GM18873 (cell line): ENCODE data around the gene ELFN1.

Experiments used
- ATAC-seq: cut with Tn5 transposase; IDR thresholded peaks from one replicate; pipeline ENCODE4 v1.9.1; 2021; ENCODE audit warnings: mild to moderate bottlenecking, moderate library complexity, moderate number of reproducible peaks; ENCODE audit not compliant: unreplicated experiment, low FRiP score

ELFN1 gene

GRCh38 chr7:1669954-1670893 is at the start of gene ELFN1:
ELFN1 (plus strand) TSS chr7:1670277; CDS start chr7:1744597, 74,320 bp downstream.
- no peak for ATAC-seq

DNA sequence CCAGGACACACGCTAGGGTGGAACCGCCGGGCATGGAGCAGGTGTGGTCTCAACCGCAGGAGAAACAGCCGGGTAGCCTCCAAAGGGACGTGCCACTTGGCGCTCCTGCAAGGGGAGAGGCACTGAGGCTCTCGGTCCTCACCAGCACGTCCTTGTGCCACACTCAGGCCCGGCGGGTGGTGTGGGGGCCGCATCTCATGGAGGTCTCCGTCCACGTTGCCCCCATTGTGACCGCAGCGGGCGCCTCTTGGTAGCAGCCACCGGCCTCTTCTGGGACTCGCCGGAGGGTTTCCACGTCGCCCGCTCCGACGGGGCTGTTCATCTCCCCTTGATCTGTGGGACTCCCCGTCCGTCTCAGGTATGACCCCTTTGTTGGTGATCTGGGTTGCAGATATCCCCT is 49.2 kb upstream of the ELFN1 start:
- ATAC-seq: no peak

- no peak for ATAC-seq
These were observed 48.4 kb upstream of the ELFN1 start for GRCh38 chr7:1621718-1622117.

- no peak for ATAC-seq
These were observed 47.6 kb upstream of the ELFN1 start for GRCh38 chr7:1622441-1622840.

DNA sequence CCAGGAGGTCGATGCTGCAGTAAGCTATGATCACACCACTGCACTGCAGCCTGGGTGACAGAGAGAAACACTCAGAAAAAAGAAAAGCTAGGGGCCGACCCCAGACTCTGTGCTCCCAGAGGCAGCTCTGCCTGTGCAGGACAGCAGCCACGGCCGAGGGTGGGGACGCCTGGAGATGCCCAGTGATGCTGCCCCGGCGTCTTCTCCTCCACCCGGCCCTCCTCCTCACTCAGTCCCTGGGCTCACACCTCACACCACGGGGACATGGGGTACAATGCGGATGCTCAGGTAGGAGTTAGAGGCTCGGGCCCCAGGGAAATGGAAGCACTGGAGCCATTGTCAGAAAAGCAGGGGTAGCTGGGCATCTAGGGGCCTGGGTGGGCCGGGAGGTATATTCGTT is 46.3 kb upstream of the ELFN1 start:
- ATAC-seq: no peak

DNA sequence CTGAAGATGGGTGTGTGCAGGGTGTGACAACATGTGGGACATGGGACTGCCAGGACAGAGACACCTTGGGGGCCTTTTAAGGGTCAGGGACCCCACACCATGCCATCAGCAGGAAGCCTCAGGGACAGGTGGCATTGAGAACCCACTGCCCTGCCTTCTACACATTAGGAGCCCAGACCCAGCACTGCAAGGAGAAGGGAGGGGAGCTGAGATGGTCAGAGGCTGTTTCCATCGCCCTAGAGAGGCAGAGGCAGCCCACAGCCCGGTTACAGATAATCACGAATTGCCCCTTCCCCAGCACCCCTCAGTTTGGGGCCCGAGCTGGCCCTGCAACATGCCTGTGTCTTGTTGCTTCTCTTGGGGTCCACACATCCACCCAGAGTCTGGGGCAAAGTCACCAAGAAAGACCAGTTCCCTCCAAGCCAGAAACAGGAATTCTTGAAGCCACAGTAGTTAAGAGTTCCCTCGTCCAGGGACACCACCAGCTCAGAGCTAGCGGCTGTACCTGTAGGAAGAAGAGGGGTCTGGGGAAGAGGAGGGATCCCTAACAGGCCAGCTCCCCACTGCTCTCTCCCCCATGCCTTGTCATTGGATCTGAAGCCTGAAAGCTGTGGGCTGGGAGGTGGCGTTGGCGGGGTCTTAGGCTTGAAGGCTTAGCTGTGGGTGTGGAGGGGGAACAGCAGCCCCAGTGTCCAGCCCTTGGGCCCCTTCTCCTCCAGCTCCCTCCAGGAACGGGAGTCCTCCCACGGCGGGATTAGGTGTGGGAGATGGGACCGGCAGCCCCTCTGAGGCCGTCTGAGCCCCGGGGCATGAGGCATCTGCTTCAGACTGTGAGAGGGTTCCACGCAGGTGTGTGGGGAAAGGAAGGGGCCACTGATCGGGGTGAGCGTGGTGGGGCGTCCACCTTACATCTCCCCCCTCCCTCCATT is 44.8 kb upstream of the ELFN1 start:
- no peak for ATAC-seq

DNA sequence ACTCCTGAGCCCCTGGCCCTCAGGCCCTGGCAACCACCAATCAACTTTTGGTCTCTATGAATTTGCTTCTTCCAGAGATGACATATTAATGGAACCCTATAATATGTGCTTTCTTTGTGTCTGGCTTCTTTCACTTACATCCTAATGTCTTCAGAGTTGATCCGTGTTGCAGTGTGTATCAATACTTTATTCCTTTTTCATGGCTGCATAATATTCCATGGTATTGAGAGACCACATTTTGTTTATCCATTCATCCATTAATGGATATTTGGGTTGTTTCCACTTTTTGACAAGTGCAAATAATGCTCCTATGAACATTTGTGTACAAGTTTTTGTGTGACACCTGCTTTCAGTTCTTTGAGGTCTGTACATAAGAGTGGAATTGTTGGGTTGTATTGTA is 43.3 kb upstream of the ELFN1 start:
- no peak for ATAC-seq

GRCh38 chr7:1630700-1631336 is 39.3 kb upstream of the ELFN1 start:
- ATAC-seq: no peak

DNA sequence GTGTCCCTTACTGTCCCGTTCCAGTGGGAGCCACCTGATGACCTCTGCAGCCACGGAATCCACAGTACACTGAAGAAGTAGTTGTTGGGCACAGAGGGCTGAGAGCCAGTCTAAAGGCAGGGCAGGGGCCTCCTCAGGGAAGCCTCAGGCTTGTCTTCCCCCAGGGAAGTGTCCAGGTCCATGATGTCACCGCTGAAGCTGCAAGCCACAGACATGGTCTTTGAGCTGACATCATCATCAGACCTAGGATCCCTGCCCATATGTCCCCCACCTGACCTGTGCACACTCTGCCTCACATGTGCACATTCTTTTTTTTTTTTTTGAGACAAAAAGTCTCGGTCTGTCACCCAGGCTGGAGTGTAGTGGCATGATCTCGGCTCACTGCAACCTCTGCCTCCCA is 38.4 kb upstream of the ELFN1 start:
- no peak for ATAC-seq

- no peak for ATAC-seq
These were observed 37.6 kb upstream of the ELFN1 start for GRCh38 chr7:1632506-1632905.

GRCh38 chr7:1632916-1633785 is 36.9 kb upstream of the ELFN1 start:
- ATAC-seq: no peak

- ATAC-seq: no peak
These were observed 34.7 kb upstream of the ELFN1 start for GRCh38 chr7:1635401-1635800.

DNA sequence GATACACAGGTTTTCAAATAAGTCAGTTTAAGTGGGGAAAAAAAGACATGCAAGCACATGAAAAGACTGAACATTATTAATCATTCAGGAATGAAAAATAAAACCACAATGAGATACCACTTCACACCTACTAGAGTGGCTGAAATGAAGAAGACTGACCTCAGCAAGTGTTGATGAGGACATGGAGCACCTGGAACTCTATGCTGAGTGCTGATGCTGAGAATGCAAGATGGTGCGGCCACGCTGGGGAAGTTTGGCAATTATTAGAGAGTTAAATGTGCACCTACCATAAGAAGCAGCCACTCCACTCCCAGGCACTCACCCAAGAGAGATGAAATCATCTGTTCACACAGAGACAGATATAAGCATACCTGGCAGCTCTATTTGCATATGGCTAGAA is 32.9 kb upstream of the ELFN1 start:
- no peak for ATAC-seq

DNA sequence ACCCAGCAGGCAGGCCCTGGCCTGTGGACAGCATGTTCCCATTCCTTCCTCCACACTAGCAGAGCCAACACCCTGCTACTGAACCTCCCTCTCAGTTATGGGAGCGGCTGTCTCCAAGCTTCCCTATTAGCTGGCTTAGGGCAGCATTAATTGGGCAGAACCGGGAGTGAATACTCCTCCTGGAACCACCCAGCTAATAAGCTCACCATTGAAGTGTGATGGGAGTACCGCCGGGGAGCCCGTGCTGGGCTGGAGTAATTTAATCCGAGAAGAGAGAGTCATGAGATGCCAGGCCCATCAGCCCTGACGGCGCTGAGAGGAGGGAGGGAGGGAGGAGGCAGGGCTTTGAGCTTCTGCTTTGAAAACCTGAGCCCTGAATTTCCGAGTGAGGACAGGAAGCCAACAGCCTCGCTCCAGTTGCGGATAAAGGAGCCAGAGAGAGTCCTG is 31.8 kb upstream of the ELFN1 start:
- no peak for ATAC-seq

DNA sequence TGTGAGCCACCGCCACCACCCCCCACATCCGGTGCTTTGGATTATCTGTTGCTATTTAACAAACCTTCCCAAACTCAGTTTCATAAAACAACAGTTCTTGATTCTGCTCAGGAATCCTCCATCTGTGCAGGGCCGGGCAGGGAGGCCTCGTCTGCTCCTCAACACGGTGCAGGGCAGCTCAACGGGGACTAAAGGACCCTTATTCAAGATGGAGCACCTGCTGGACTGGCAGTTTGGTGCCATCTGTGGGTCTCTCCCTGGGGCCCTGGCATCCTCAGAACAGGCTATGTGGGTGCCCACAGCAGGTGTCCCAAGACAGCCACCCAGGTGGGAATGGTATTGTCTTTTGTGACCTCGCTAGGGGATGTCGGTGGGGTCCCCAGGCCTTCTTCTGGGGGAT is 31.0 kb upstream of the ELFN1 start:
- no peak for ATAC-seq

- no peak for ATAC-seq
These were observed 30.4 kb upstream of the ELFN1 start for GRCh38 chr7:1639532-1640175.

- ATAC-seq: no peak
These were observed 29.5 kb upstream of the ELFN1 start for GRCh38 chr7:1640376-1641172.

DNA sequence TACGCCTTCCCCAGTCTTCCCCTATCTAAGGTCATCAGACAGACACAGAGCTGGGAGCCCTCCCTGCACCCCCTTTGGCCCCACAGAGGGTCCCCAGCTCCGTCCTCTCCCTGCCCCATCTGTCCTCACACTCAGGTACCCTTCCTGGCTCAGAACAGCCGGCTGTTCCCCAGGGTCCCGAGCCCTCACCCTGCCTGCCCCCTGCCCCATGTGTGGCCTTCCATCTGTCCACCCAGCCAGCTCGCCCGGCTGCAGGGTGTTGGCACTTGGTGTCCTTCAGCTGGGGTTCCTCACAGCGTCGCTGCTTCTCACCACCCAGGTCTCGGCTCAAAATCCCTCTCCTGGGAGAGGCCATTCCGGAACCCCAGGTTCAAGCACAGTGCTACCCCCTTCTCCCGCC is 28.9 kb upstream of the ELFN1 start:
- no peak for ATAC-seq
